KMS-11 (cell line): ENCODE measurements around the gene DENND1A.

Source experiments
- H2AFZ ChIP-seq: fragments of 200-600 bp; sonication (generic); 2 replicates; pipeline ENCODE4 v1.6.1; 2016; ENCODE audit warnings: antibody characterized with exemption, mixed run types, low read depth
- H3K27ac ChIP-seq: fragments of 200-600 bp; sonication (generic); 2 replicates; pipeline ENCODE4 v1.6.1; 2016; ENCODE audit warnings: mild to moderate bottlenecking, mixed run types
- H3K27me3 ChIP-seq: fragments of 200-600 bp; sonication (generic); 2 replicates; pipeline ENCODE4 v1.6.1; 2017; ENCODE audit warnings: mild to moderate bottlenecking, low read depth, mixed run types, moderate library complexity; ENCODE audit not compliant: insufficient read depth
- H3K36me3 ChIP-seq: fragments of 200-600 bp; sonication (generic); 2 replicates; pipeline ENCODE4 v1.6.1; 2017; ENCODE audit warnings: mild to moderate bottlenecking, mixed run types; ENCODE audit not compliant: insufficient read depth
- H3K4me1 ChIP-seq: fragments of 200-600 bp; sonication (generic); 2 replicates; pipeline ENCODE4 v1.6.1; 2016; ENCODE audit warnings: mild to moderate bottlenecking, low read depth, mixed run types; ENCODE audit not compliant: poor library complexity, severe bottlenecking
- H3K4me2 ChIP-seq: fragments of 200-600 bp; sonication (generic); 2 replicates; pipeline ENCODE4 v1.7.0; 2016; ENCODE audit warnings: mild to moderate bottlenecking, mixed run types
- H3K4me3 ChIP-seq: fragments of 200-600 bp; sonication (generic); IDR thresholded peaks from 2 replicates; pipeline ENCODE4 v1.6.1; 2017; ENCODE audit warnings: low read depth, low read length, mixed read lengths; ENCODE audit not compliant: insufficient read depth
- H3K79me2 ChIP-seq: fragments of 200-600 bp; sonication (generic); 2 replicates; pipeline ENCODE4 v1.6.1; 2016; ENCODE audit warnings: low read depth, mixed run types; ENCODE audit not compliant: insufficient read depth
- H3K9ac ChIP-seq: fragments of 200-600 bp; sonication (generic); 2 replicates; pipeline ENCODE4 v1.6.1; 2016; ENCODE audit warnings: mild to moderate bottlenecking, mixed run types
- H4K20me1 ChIP-seq: fragments of 200-600 bp; sonication (generic); 2 replicates; pipeline ENCODE4 v1.6.1; 2016; ENCODE audit warnings: mild to moderate bottlenecking, mixed run types; ENCODE audit not compliant: insufficient read depth
- TF ChIP-seq, protein P1 (sequence below): fragments of 200-600 bp; sonication (generic); conservative IDR thresholded peaks from 2 replicates; pipeline ENCODE4 v1.6.1; 2017; ENCODE audit warnings: low read depth, mild to moderate bottlenecking, antibody characterized with exemption, low read length, moderate library complexity, mixed read lengths

DENND1A gene

DNA sequence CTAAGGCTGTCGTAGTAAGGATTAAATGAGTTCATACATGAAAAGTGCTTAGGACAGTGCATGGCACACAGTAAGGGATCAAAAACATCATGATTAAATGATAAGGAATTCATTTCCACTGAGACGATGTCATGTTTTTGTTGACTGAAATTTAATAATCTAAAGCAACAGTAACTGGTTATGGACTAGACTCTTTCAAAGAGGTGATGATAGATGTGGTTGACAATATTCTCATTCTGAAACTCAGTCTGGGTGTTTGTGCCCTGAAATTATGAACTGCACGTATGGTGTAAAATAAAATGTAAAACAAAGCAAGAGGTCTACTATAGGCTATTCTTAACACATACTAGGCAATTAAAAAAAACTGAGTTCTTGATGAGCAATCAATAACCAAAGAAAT, 280.0 kb downstream of the DENND1A start:
- no peaks in the 10 kb centered on the region for H3K36me3 ChIP-seq
- no peaks in the 10 kb centered on the region for H3K4me1 ChIP-seq
- no peak overlapping the region for H3K4me2 ChIP-seq
- no peak overlapping the region for H2AFZ ChIP-seq
- H3K27me3 ChIP-seq = no peaks in the 10 kb centered on the region
- no peaks in the 10 kb centered on the region for H4K20me1 ChIP-seq
- H3K9ac ChIP-seq = no peak overlapping the region
- H3K27ac ChIP-seq = no peak overlapping the region
- H3K4me3 ChIP-seq = no peak overlapping the region
- TF ChIP-seq, protein P1, sequence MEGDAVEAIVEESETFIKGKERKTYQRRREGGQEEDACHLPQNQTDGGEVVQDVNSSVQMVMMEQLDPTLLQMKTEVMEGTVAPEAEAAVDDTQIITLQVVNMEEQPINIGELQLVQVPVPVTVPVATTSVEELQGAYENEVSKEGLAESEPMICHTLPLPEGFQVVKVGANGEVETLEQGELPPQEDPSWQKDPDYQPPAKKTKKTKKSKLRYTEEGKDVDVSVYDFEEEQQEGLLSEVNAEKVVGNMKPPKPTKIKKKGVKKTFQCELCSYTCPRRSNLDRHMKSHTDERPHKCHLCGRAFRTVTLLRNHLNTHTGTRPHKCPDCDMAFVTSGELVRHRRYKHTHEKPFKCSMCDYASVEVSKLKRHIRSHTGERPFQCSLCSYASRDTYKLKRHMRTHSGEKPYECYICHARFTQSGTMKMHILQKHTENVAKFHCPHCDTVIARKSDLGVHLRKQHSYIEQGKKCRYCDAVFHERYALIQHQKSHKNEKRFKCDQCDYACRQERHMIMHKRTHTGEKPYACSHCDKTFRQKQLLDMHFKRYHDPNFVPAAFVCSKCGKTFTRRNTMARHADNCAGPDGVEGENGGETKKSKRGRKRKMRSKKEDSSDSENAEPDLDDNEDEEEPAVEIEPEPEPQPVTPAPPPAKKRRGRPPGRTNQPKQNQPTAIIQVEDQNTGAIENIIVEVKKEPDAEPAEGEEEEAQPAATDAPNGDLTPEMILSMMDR = no peak
- no peaks in the 10 kb centered on the region for H3K79me2 ChIP-seq

DNA sequence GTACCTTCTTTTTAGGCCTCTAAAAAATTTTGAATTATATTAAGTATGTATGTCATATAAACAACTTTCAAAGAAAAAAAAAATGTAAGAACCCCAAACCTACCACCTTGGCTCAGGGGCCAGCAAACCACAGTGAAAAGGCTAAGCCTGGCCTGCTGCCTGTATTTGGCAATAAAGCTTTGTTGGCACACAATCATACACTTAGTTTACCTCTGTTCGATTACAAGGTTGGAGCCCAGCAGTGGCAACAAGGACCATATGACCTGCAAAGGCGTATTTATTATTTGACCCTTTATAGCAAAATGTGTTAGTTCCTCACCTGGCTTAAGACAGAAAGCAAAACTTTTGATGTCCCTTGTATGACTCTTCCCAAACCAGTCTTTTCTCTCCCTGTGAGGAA, 282.8 kb downstream of the DENND1A start:
- no peaks in the 10 kb centered on the region for H4K20me1 ChIP-seq

DNA sequence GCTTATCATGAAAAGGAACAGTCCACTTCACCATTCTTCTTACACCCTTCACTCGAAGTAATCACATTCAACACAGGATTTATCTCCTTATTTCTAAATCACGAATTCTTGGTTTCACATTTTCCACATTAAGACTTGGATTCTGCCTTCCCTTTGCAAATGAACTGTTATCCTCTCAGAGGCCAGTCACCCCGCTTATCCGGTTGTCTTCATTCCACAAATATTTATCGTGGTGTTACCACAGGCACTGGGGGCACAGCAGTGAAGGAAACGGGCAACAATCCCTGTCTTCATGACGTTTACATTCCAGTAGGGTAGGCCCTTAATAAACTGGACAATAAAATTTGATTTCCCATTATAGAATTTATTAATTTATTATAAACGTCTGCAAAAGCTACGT, 284.2 kb downstream of the DENND1A start:
- no peaks in the 10 kb centered on the region for H3K79me2 ChIP-seq
- H2AFZ ChIP-seq = no peak overlapping the region
- H3K27ac ChIP-seq = no peak overlapping the region
- H3K9ac ChIP-seq = no peak overlapping the region
- no peak overlapping the region for H3K4me2 ChIP-seq
- no peaks in the 10 kb centered on the region for H3K27me3 ChIP-seq
- no peak overlapping the region for H3K4me3 ChIP-seq
- TF ChIP-seq, protein P1 = no peak
- no peaks in the 10 kb centered on the region for H3K36me3 ChIP-seq
- H3K4me1 ChIP-seq = peaks cover 9% of the 10 kb centered on the region
- H4K20me1 ChIP-seq = no peaks in the 10 kb centered on the region

More for the DNA sequence above, 282.8 kb downstream of the DENND1A start:
- TF ChIP-seq, protein P1 = no peak
- Histone ChIP-seq H3K36me3 (no peaks in the 10 kb centered on the region), H3K4me3 (no peak overlapping the region), H3K4me1 (no peaks in the 10 kb centered on the region), H3K27ac (no peak overlapping the region), H2AFZ (no peak overlapping the region), H3K9ac (no peak overlapping the region), H3K27me3 (no peaks in the 10 kb centered on the region), H3K4me2 (no peak overlapping the region), H3K79me2 (no peaks in the 10 kb centered on the region)

DNA sequence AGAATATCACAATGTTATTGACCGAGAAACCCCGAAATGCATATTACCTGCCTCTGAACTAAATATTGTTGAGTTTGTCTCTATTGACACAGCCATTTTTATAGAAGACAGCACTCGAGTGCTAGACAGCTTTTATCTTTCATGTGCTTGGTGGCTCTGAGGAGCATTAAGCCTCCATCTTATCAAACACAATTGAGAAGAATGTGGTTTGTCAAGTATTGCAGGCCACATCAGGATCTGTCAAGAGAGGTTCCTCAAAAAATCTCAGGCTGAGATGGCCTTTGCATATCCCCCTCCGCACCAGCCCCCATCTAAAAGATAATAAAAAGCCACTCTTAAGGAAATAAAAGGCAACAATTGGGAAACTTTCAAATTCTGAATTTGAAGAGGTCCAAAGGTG, 284.8 kb downstream of the DENND1A start:
- Histone ChIP-seq H3K36me3 (no peaks in the 10 kb centered on the region), H4K20me1 (no peaks in the 10 kb centered on the region), H3K4me2 (no peak overlapping the region), H2AFZ (no peak overlapping the region), H3K4me3 (no peak overlapping the region), H3K27me3 (no peaks in the 10 kb centered on the region), H3K4me1 (peaks cover 10% of the 10 kb centered on the region), H3K79me2 (no peaks in the 10 kb centered on the region), H3K9ac (no peak overlapping the region), H3K27ac (no peak overlapping the region)
- TF ChIP-seq, protein P1 = no peak
